ENCODE measurements around the gene SUSD1.
"Not testable (repeated sequence)": the region's sequence is repeated elsewhere in the genome, so short reads cannot be mapped to it uniquely, and the experiment has no call there.

SUSD1 gene

DNA sequence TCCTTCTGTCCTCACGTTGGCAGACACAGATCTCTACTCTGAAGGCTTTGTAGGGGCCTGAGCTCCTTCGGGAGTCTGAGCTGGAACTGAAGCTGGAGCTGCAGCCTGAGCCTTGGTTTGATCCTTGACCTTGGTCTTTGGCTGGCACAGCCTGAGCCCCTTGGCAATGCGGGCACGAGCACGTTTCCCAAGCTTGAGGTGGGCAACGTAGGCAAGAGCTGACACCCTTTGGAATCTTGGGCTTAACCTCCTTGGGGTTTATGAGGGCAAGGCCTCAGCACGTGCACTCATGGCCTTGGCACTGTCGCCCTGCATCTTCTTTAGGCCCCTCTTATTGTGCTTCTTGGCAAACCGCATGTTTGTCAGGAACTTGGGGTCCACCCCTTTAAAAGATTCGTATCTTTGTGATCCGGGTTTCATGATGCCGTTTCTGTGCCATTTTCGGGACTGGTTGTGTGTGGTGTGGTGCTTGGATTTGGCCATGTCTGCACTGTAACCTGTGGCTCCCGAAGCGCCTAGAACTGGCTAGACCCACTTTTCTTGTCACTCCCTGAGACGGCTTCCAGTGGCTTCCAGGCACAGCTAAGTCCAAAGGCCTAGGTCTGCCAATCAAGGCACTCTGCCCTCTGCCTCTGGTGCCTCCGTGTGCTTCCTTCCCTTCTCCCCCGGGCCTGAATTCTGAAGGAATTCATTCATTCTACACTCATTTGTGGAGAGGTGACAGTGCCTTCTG, 1.4 kb downstream of the SUSD1 start:
- DNase-seq = no peak

DNA sequence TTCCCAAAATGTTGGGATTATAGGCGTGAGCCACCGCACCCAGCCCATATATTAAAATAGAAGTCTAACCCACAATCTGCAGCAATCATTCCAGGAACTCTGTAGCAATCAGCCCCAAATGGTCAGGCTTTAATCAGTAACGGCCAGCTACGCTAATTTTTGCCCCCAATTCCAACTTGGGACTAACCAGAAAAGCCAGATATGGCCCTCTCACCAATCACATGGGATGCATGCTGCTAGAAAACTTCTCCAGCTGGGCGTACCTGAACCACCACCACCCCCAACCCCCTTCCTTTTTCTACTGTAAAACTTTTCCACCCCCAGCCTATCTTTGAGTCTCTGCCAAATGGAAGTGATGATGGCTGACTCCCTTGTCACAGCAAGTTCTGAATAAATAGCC, 4.1 kb downstream of the SUSD1 start:
- DNase-seq = no peak

DNA sequence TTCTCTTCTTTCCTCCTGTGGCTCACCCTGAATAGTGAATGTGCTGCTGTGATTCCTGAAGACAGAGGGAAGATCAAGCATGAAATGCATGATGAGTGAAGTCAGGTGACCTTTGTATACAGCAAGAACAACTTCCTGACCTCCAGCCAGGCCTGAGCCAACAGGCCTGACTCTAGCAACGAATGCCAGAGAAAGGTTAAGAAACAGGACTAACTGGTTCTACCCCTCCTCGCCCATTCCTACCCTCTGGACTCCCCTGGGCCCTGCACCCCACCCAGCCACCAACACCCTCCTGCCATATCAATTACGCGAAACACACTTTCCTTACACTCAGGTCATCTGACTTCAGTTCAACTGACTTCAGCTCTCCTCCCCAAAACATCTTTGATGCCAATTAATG, 4.9 kb downstream of the SUSD1 start:
- no peak for DNase-seq

GRCh38 chr9:112169368-112169767, 5.7 kb downstream of the SUSD1 start:
- DNase-seq = no peak

GRCh38 chr9:112168197-112168596, 6.9 kb downstream of the SUSD1 start:
- DNase-seq = no peak

DNA sequence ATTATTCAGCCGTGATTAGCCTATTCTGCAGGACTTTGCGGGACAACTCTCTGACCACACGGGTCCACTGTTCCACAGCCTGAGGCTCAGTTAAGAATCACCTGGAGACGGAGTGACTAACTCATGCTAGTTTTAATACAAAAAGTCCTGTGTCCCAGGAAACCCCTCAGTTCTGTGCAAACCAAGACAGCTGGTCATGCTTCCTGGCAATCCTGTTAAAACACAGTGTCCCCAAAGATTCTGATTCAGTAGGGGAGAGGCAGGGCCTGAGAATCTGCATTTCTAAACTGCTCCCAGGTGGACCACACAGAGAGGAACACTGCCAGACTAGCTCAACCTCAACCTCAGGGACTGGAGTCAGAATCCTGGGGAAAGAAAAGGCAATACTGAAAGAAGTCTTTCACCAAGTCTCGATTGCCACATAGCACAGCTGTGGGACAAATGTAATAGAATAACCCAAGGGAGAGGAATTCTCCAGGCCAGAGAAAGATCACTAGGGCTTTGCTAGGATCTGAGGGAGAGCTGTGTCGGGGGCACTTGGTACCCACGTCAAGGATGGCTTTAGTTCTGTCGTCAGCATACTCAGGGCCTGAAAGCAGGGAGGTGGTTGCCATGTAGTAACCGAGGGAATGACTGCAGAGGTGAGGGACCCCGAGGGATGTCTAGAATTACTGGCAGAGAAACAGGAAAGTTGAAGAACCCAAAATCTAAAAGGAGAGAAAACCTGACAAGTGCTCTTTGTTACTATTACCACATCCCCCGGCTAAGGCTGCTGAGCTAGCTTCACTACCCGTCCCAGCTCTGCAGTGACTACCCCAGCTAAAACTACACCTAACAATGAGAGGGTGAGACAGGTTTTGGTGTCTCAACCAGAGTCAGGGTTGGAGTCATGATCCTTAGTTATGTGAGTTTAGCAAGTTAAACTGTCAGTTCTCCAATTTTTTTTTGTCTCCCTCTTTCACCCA, 8.6 kb downstream of the SUSD1 start:
- no peak for DNase-seq

GRCh38 chr9:112162621-112163413, 12.3 kb downstream of the SUSD1 start:
- no peak for DNase-seq

DNA sequence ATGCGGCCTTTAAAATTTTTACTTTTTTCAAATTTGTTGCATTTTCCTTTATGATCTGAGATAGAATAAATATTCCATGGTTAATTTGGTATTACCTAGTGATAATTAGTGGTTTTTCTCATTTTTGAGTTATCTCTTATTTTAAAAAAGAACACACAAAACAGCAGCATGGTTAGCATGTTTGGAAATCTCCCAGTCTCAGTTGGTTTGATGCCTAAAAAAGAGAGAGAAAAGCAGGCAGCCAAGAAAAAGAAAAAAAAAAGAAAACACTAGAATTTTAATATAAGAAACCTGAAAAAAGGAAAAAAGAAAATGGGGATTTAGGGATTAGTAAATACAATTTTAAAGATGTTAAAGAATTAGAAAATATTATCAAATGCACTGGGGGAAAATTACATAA, 15.3 kb downstream of the SUSD1 start:
- no peak for DNase-seq

DNA sequence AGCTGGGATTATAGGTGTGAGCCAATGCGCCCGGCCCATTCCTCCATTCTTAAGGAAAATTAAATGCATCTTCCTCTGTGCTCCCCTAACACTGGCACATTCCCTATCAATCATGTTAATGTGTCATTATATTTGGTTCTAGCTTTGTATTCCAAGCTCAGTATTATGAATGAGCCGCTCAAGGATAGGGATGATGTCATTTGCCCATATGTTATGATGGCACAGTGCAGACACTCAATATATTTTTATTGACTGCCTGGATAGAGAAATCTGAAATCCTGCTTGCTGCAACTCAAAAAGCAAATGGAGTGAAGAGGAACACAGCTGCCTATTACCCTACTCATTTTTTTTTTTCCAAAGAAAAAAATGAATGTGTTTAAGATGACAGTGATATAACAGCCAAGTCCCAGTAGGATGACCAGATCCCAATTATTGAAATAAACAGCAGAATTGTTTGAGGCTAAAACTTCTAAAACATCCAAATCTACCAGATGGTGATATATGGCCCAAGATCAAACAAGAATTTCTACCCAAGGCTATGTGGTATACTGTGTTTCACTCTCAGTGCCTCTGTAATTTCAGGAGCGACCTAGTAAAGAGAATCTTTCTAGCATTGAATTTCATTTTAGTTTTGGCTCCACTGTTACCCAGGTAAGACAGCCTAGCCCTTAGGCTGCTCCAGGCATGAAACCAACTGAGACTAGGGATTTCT, 16.3 kb downstream of the SUSD1 start:
- DNase-seq = no peak

DNA sequence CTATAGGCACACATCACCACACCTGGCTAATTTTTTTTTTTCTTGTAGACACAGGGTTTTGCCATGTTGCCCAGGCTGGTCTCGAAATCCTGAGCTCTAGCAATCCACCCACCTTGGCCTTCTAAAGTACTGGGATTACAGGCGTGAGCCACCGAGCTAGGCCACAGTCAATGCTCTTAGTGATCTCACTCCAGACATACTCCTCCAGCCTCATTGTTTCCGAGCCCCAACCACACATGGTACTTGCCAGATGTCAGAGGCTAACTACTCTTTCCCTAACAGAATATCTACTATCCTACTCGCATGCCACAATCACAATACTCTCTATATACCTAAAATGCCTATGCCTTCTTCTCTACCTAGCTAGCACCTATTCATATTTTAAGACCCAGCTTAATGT, 17.1 kb downstream of the SUSD1 start:
- DNase-seq = no peak

GRCh38 chr9:112157087-112157486, 18.0 kb downstream of the SUSD1 start:
- DNase-seq = no peak

DNA sequence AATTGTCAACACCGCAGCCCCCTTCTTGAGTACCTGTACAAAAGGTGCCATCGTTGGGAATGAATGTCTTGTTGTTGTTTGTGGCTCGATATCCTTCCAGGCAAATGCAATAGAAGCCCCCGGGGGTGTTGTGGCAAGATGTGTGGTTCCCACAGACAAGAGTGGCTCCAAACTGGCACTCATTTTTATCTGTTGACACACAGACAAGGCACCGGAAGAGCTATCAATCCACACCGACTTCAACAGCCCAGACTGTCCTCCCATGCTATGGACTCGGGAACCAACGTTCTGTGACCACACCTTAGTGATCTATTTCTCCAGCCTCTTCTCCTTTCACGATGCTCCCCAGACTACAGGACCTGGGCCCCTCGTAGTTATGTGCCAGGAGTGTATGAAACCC, 25.9 kb downstream of the SUSD1 start:
- DNase-seq = no peak

DNA sequence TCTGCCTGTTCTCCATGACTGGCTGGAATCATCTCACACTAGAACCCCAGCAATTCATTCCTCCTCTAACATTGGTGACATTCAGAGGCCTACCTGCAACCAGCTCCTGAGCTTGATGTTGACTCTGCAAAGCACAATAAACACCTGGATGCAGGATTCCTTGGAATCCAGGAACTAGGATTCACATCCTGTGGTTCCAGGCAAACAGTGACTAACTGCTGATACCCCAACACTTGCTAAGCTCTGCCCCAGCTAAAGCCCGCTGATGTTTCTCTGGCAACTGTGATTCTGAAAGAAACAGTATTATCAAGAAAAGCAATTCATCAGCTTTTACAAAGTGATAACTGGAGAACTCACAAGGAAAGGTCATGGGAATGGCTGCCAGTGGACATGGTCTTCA, 29.2 kb downstream of the SUSD1 start:
- no peak for DNase-seq

DNA sequence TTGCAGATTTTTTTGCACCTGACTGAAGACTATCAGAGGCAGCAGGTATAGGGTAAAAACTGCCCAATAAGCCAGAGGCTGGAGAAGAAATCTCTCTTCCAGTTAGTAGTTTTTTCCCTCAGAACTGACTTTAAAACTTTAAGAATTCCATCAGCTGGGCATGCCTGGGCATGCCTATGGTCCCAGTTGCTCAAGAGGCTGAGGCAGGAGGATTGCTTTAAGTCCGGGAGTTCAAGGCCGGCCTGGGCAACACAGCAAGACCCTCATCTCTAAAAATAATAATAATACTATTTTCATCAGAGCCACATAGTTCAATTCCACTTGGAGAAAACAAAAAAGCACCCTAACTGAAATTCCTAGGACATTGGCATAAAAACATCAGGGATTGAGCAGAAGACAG, 30.3 kb downstream of the SUSD1 start:
- no peak for DNase-seq

GRCh38 chr9:112142420-112142819, 32.7 kb downstream of the SUSD1 start:
- no peak for DNase-seq

DNA sequence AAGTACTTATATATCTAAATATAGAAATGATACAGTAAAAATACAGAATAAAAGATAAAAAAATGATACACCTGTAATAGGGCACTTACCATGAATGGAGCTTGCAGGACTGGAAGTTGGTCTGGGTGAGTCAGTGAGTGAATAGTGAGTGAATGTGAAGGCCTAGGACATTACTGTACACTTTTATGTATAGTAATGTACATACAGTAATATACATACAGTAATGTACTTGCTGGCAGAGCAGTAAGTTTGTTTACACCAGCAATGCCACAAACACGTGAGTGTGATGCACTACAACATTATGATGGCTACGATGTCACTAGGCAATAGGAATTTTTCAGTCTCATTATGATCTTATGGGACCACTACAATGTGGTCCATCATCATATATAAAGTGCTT, 34.2 kb downstream of the SUSD1 start:
- DNase-seq = no peak

- no peak for DNase-seq
These were observed 38.0 kb downstream of the SUSD1 start for GRCh38 chr9:112137066-112137465.

DNA sequence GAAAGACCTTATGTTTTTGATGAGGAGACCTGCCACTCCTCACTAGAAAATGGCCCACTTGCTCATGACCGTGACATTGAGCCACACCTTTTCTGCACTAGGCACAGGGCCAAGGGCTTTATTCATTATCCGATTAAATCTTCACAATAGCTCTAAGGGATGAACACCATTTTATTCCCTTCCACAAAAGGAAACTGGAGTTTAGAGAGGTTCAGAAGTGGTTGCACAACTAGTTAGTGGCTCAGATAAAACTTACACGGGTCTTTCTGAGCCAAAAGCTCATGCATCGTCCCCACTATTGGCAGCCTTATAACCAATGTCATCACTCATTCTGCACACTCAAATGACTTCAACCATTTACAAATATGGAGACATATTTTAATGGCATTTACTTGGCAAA, 39.4 kb downstream of the SUSD1 start:
- DNase-seq = no peak

DNA sequence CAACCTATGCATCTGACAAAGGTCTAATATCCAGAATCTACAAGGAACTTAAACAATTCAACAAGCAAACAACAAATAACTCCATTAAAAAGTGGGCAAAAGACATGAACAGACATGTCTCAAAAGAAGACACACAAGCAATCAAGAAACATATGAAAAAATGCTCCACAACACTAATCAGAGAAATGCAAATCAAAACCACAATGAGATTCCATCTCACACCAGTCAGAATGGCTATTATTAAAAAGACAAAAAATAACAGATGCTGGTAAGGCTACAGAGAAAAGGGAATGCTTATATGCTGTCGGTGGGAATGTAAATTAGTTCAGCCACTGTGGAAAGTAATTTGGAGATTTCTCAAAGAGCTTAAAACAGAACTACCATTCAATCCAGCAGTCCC, 41.3 kb downstream of the SUSD1 start:
- DNase-seq = not testable (repeated sequence)

- no peak for DNase-seq
These were observed 42.7 kb downstream of the SUSD1 start for GRCh38 chr9:112132356-112132755.

DNA sequence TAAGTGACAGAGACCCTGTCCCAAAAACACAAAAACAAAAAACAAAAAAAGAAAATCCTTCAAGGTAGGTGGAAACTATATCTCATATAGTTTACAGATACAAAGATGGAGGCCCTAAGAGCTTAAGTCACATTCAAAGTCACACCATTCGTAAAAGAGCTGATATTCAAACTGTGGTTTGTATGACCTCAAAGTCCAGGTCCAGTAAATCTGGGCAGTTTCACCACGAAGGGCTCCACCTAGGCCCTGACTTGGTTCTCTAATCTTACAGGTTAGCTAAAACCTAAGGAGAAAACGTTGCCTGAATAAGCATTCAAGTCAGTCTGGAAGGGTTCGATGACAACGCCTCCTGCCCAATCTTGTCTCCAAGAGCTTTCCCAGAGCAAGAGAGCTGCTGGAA, 44.1 kb downstream of the SUSD1 start:
- no peak for DNase-seq

GRCh38 chr9:112130347-112130746, 44.8 kb downstream of the SUSD1 start:
- DNase-seq = no peak

GRCh38 chr9:112129246-112129645, 45.9 kb downstream of the SUSD1 start:
- DNase-seq = no peak

All from activated gamma-delta T cell (primary cell).